ENCODE data around the gene MAP4K2. TPM values are rescaled to one million over a fixed set of nuclear protein-coding genes. Genes with fewer than 3 reads are reported as not detected.

MAP4K2 gene
- total and polyA plus RNA-seq, 4 donors: 15.0 to 41.8 (median 23.8) TPM

DNA sequence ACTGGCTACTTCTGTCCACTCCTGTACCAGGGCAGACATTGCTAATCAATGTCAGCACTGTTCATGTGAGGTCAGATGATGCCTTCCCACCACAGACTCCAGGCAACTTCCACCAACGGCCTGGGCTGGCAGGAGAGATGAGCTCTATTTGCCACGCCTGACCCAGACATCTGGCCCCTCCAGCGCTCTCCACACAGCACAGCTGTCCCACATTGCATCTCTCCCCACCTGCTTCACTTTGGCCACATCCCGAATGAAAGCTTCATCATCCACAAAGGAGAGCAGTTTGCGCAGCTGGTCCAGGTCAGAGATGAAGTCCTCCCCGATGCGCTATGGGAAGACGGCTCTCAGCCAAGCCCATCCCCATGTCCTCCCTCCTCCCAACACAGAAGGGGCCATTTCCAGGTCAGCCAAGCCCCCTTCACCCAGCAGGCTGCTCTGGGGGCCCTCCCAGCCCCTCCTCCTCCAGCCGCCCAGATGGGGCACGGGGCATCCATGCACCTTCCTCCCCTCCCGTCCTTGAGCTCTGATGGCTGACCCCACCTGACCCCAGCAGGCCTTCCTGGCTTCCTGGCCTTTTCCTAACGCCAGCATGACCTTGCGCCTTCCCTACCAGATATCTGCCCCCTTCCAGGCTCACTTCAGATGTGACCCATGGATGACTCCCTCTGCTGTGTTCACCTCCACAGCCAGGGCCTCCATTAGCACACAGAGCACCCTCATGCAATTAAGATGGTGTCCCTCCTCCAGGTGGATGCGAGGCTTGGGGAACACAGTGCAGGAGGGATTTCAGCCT, 50.6 kb downstream of the MAP4K2 start:
- Histone ChIP-seq H3K27ac (ENCODE audit: low read depth in 1 of 2, low read length in 1 of 2) (no peak overlapping the region), H3K9me3 (ENCODE audit: control insufficient read depth in 4 of 4, insufficient read depth in 3 of 4, low read length in 3 of 4) (no peaks in the 10 kb centered on the region), H3K27me3 (ENCODE audit: control insufficient read depth in 3 of 3, insufficient read depth in 3 of 3, low read length in 2 of 3) (no peaks in the 10 kb centered on the region), H3K4me3 (no peak overlapping the region), H3K36me3 (ENCODE audit: control insufficient read depth in 4 of 4, insufficient read depth in 4 of 4, low read length in 4 of 4) (peaks cover 0 to 4% (median 1%) of the 10 kb centered on the region in 4 donors), H3K9ac (ENCODE audit: insufficient read depth in 1 of 2, low read length in 2 of 2) (no peak overlapping the region), H3K4me1 (ENCODE audit: control insufficient read depth in 5 of 5, insufficient read depth in 5 of 5, low read length in 5 of 5) (no peaks in the 10 kb centered on the region)
- ATAC-seq (ENCODE audit: insufficient read depth, low FRiP score): no peak
- 88 to 94% methylated on average over 14 of the region's 14 CpGs for WGBS, 2 donors
- DNase-seq: no peak
- TF ChIP-seq, protein P1, sequence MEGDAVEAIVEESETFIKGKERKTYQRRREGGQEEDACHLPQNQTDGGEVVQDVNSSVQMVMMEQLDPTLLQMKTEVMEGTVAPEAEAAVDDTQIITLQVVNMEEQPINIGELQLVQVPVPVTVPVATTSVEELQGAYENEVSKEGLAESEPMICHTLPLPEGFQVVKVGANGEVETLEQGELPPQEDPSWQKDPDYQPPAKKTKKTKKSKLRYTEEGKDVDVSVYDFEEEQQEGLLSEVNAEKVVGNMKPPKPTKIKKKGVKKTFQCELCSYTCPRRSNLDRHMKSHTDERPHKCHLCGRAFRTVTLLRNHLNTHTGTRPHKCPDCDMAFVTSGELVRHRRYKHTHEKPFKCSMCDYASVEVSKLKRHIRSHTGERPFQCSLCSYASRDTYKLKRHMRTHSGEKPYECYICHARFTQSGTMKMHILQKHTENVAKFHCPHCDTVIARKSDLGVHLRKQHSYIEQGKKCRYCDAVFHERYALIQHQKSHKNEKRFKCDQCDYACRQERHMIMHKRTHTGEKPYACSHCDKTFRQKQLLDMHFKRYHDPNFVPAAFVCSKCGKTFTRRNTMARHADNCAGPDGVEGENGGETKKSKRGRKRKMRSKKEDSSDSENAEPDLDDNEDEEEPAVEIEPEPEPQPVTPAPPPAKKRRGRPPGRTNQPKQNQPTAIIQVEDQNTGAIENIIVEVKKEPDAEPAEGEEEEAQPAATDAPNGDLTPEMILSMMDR (IDR thresholded peaks at IDR 0.05; ENCODE audit: control extremely low read depth, extremely low read depth): no peak

DNA sequence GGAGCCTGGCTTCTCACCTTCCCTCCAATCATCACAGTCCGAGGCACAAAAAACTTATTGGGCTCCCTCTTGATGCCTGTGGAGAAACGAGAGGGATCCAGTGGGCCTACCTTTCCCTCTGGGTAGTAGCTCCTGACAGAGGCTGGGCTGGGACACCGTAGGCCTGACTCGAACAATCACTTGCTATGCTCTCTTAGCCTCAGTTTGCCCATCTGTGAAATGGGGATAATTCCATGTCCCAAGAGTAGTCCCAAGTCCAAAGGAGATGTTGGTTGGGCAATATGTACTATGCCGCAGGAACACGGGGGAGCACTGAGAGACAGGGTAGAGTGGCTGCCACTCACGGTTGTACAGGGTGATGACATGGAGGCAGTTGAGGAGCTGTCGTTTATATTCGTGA, 51.4 kb downstream of the MAP4K2 start:
- no peak for DNase-seq
- H3K27me3 ChIP-seq (ENCODE audit: control insufficient read depth in 3 of 3, insufficient read depth in 3 of 3, low read length in 2 of 3): no peaks in the 10 kb centered on the region
- ATAC-seq (ENCODE audit: insufficient read depth, low FRiP score): no peak
- 93 to 96% methylated on average over 9 of the region's 9 CpGs for WGBS, 2 donors
- no peaks in the 10 kb centered on the region for H3K9me3 ChIP-seq (ENCODE audit: control insufficient read depth in 4 of 4, insufficient read depth in 3 of 4, low read length in 3 of 4)
- no peaks in the 10 kb centered on the region for H3K4me1 ChIP-seq (ENCODE audit: control insufficient read depth in 5 of 5, insufficient read depth in 5 of 5, low read length in 5 of 5)
- no peak overlapping the region for H3K9ac ChIP-seq (ENCODE audit: insufficient read depth in 1 of 2, low read length in 2 of 2)
- H3K36me3 ChIP-seq (ENCODE audit: control insufficient read depth in 4 of 4, insufficient read depth in 4 of 4, low read length in 4 of 4): peaks cover 0 to 4% (median 1%) of the 10 kb centered on the region in 4 donors
- H3K27ac ChIP-seq (ENCODE audit: low read depth in 1 of 2, low read length in 1 of 2): no peak overlapping the region
- no peak overlapping the region for H3K4me3 ChIP-seq
- TF ChIP-seq, protein P1 (IDR thresholded peaks at IDR 0.05; ENCODE audit: control extremely low read depth, extremely low read depth): no peak

GRCh38 chr11:64751136-64751535, 51.9 kb downstream of the MAP4K2 start:
- Histone ChIP-seq H3K4me1 (ENCODE audit: control insufficient read depth in 5 of 5, insufficient read depth in 5 of 5, low read length in 5 of 5) (no peaks in the 10 kb centered on the region), H3K36me3 (ENCODE audit: control insufficient read depth in 4 of 4, insufficient read depth in 4 of 4, low read length in 4 of 4) (peaks cover 0 to 4% (median 1%) of the 10 kb centered on the region in 4 donors), H3K9me3 (ENCODE audit: control insufficient read depth in 4 of 4, insufficient read depth in 3 of 4, low read length in 3 of 4) (no peaks in the 10 kb centered on the region), H3K27ac (ENCODE audit: low read depth in 1 of 2, low read length in 1 of 2) (no peak overlapping the region), H3K9ac (ENCODE audit: insufficient read depth in 1 of 2, low read length in 2 of 2) (no peak overlapping the region), H3K27me3 (ENCODE audit: control insufficient read depth in 3 of 3, insufficient read depth in 3 of 3, low read length in 2 of 3) (no peaks in the 10 kb centered on the region), H3K4me3 (no peak overlapping the region)
- ATAC-seq (ENCODE audit: insufficient read depth, low FRiP score): no peak
- TF ChIP-seq, protein P1 (IDR thresholded peaks at IDR 0.05; ENCODE audit: control extremely low read depth, extremely low read depth): no peak
- DNase-seq: no peak
- 92 to 93% methylated on average over 9 of the region's 9 CpGs for WGBS, 2 donors

Data from lung (tissue), 12 donors.